ENCODE measurements around the gene SMC6.

SMC6 gene

GRCh38 chr2:17763641-17764333 lies 10.2 kb upstream of the SMC6 start:
- DNase-seq = no peak

GRCh38 chr2:17762451-17762850 lies 8.8 kb upstream of the SMC6 start:
- peak; percentile 54 for DNase-seq

GRCh38 chr2:17759805-17760204 lies 6.2 kb upstream of the SMC6 start:
- DNase-seq = peak; percentile 36

GRCh38 chr2:17758118-17758517 lies 4.5 kb upstream of the SMC6 start:
- no peak for DNase-seq

GRCh38 chr2:17757321-17757720 lies 3.7 kb upstream of the SMC6 start:
- DNase-seq = peak; percentile 45

- DNase-seq = no peak
These were observed 3.1 kb upstream of the SMC6 start for GRCh38 chr2:17756668-17757067.

- DNase-seq = peak; percentile 26
These were observed 1.3 kb upstream of the SMC6 start for GRCh38 chr2:17754773-17755425.

GRCh38 chr2:17752892-17753802 lies 463 bp downstream of the SMC6 start:
- DNase-seq = peak; percentile 33

- no peak for DNase-seq
These were observed 1.4 kb downstream of the SMC6 start for GRCh38 chr2:17752246-17752645.

GRCh38 chr2:17749753-17750438 lies 3.7 kb downstream of the SMC6 start:
- no peak for DNase-seq

GRCh38 chr2:17748745-17749144 lies 4.9 kb downstream of the SMC6 start:
- DNase-seq = no peak

GRCh38 chr2:17747684-17748452 lies 5.7 kb downstream of the SMC6 start:
- peak; percentile 17 for DNase-seq

GRCh38 chr2:17740203-17740602 lies 13.4 kb downstream of the SMC6 start:
- no peak for DNase-seq

- peak; percentile 50 for DNase-seq
These were observed 16.6 kb downstream of the SMC6 start for GRCh38 chr2:17736989-17737388.

- DNase-seq = no peak
These were observed 17.7 kb downstream of the SMC6 start for GRCh38 chr2:17735864-17736263.

- DNase-seq = no peak
These were observed 20.0 kb downstream of the SMC6 start for GRCh38 chr2:17733599-17733998.

GRCh38 chr2:17729880-17730279 lies 23.7 kb downstream of the SMC6 start:
- DNase-seq = no peak

- DNase-seq = no peak
These were observed 25.4 kb downstream of the SMC6 start for GRCh38 chr2:17728210-17728609.

- peak; percentile 13 for DNase-seq
These were observed 33.8 kb downstream of the SMC6 start for GRCh38 chr2:17719562-17720371.

- DNase-seq = no peak
These were observed 34.9 kb downstream of the SMC6 start for GRCh38 chr2:17718689-17719088.

GRCh38 chr2:17717666-17718065 lies 35.9 kb downstream of the SMC6 start:
- no peak for DNase-seq

All from HCEC 1CT (cell line).